ES-I3 (cell line): ENCODE measurements around the gene GSX2.
"Not testable (repeated sequence)": the region's sequence is repeated elsewhere in the genome, so short reads cannot be mapped to it uniquely, and the experiment has no call there.

Experiments used
- H3K36me3 ChIP-seq: 2 replicates; pipeline ENCODE4 v1.6.1; 2013; ENCODE audit warnings: mild to moderate bottlenecking, low read length, control low read depth, moderate library complexity; ENCODE audit not compliant: insufficient read depth
- H3K4me1 ChIP-seq: 2 replicates; pipeline ENCODE4 v1.6.1; 2013; ENCODE audit warnings: mild to moderate bottlenecking, control low read depth, low read length; ENCODE audit not compliant: insufficient read depth
- H3K9ac ChIP-seq: 2 replicates; pipeline ENCODE4 v1.6.1; 2013; ENCODE audit warnings: low read depth, mild to moderate bottlenecking, low read length, moderate library complexity
- H3K9me3 ChIP-seq: 2 replicates; pipeline ENCODE4 v1.6.1; 2013; ENCODE audit warnings: mild to moderate bottlenecking, low read length, moderate library complexity; ENCODE audit not compliant: control insufficient read depth, insufficient read depth

The GSX2 gene

GRCh38 chr4:54104907-54105306 is 4.9 kb downstream of the GSX2 start:
- Histone ChIP-seq H3K9ac (no peak overlapping the region), H3K36me3 (no peaks in the 10 kb centered on the region), H3K9me3 (no peaks in the 10 kb centered on the region), H3K4me1 (peaks cover 22% of the 10 kb centered on the region)

- H3K4me1 ChIP-seq, result peaks cover 13% of the 10 kb centered on the region
- no peaks in the 10 kb centered on the region for H3K9me3 ChIP-seq
- peak overlapping the region; percentile 7; the same call in 1 of the 2 replicates for H3K9ac ChIP-seq
- H3K36me3 ChIP-seq, result no peaks in the 10 kb centered on the region
These were observed 8.2 kb downstream of the GSX2 start for GRCh38 chr4:54107951-54108748.

GRCh38 chr4:54109241-54110018 is 9.5 kb downstream of the GSX2 start:
- Histone ChIP-seq H3K9ac (peak overlapping the region; percentile 39; the same call in 1 of the 2 replicates), H3K9me3 (no peaks in the 10 kb centered on the region), H3K36me3 (no peaks in the 10 kb centered on the region), H3K4me1 (peaks cover 10% of the 10 kb centered on the region)

GRCh38 chr4:54110019-54110416 is 10.1 kb downstream of the GSX2 start:
- Histone ChIP-seq H3K4me1 (peaks cover 10% of the 10 kb centered on the region), H3K9me3 (no peaks in the 10 kb centered on the region), H3K9ac (peak overlapping the region; percentile 39; the same call in 1 of the 2 replicates), H3K36me3 (no peaks in the 10 kb centered on the region)

GRCh38 chr4:54113206-54113605 is 13.2 kb downstream of the GSX2 start:
- not testable (repeated sequence) for H3K9me3 ChIP-seq, H3K36me3 ChIP-seq, H3K9ac ChIP-seq, H3K4me1 ChIP-seq

GRCh38 chr4:54116246-54116645 is 16.3 kb downstream of the GSX2 start:
- not testable (repeated sequence) for H3K4me1 ChIP-seq, H3K36me3 ChIP-seq, H3K9ac ChIP-seq, H3K9me3 ChIP-seq

- no peaks in the 10 kb centered on the region for H3K36me3 ChIP-seq
- H3K9me3 ChIP-seq, result no peaks in the 10 kb centered on the region
- H3K4me1 ChIP-seq, result no peaks in the 10 kb centered on the region
- no peak overlapping the region for H3K9ac ChIP-seq
These were observed 19.1 kb downstream of the GSX2 start for GRCh38 chr4:54118850-54119589.

- Histone ChIP-seq H3K9ac (no peak overlapping the region), H3K4me1 (no peaks in the 10 kb centered on the region), H3K36me3 (no peaks in the 10 kb centered on the region), H3K9me3 (no peaks in the 10 kb centered on the region)
These were observed 20.6 kb downstream of the GSX2 start for GRCh38 chr4:54120518-54120917.

GRCh38 chr4:54127660-54128059 is 27.7 kb downstream of the GSX2 start:
- Histone ChIP-seq H3K9me3 (no peaks in the 10 kb centered on the region), H3K36me3 (no peaks in the 10 kb centered on the region), H3K4me1 (no peaks in the 10 kb centered on the region), H3K9ac (no peak overlapping the region)

- not testable (repeated sequence) for H3K4me1 ChIP-seq, H3K9me3 ChIP-seq, H3K9ac ChIP-seq, H3K36me3 ChIP-seq
These were observed 28.7 kb downstream of the GSX2 start for GRCh38 chr4:54128694-54129093.

GRCh38 chr4:54139332-54139731 is 39.4 kb downstream of the GSX2 start:
- Histone ChIP-seq H3K36me3 (no peaks in the 10 kb centered on the region), H3K9me3 (no peaks in the 10 kb centered on the region), H3K9ac (no peak overlapping the region), H3K4me1 (no peaks in the 10 kb centered on the region)

GRCh38 chr4:54140287-54140686 is 40.3 kb downstream of the GSX2 start:
- Histone ChIP-seq H3K36me3 (no peaks in the 10 kb centered on the region), H3K9me3 (no peaks in the 10 kb centered on the region), H3K9ac (no peak overlapping the region), H3K4me1 (no peaks in the 10 kb centered on the region)

GRCh38 chr4:54144199-54144598 is 44.2 kb downstream of the GSX2 start:
- no peak overlapping the region for H3K9ac ChIP-seq
- H3K4me1 ChIP-seq, result no peaks in the 10 kb centered on the region
- no peaks in the 10 kb centered on the region for H3K9me3 ChIP-seq
- no peaks in the 10 kb centered on the region for H3K36me3 ChIP-seq

- Histone ChIP-seq H3K9ac (no peak overlapping the region), H3K36me3 (no peaks in the 10 kb centered on the region), H3K9me3 (no peaks in the 10 kb centered on the region)
These were observed 44.8 kb downstream of the GSX2 start for GRCh38 chr4:54144661-54145171.

More at GRCh38 chr4:54144661-54145171, 44.8 kb downstream of the GSX2 start:
- H3K4me1 ChIP-seq, result no peaks in the 10 kb centered on the region
